CD8-positive, alpha-beta memory T cell (primary cell): ENCODE measurements around the gene TTC8. TPM values are rescaled to one million over a fixed set of nuclear protein-coding genes. Genes with fewer than 3 reads are reported as not detected.
A peak's percentile ranks its signal among the peaks of the same experiment; 100 is the strongest.

Experiments
- CTCF ChIA-PET: fragments of 350-600 bp; sonication (Branson Sonifier 250); formaldehyde crosslinking; loops from one replicate; lab custom pipeline; 2021; ENCODE audit warnings: antibody characterized with exemption; lab: Charles Lee
- POLR2A ChIA-PET: fragments of 350-600 bp; sonication (Branson Sonifier 250); formaldehyde crosslinking; loops from one replicate; lab custom pipeline; 2021; ENCODE audit warnings: antibody characterized with exemption; lab: Charles Lee
- DNase-seq, 5 donors: peaks; one replicate each; pipeline versions ENCODE4 v3.0.0 to v3.0.0-alpha.2; 2020 to 2022; ENCODE audit warnings: mixed read lengths in 1 of 5
- H3K27ac ChIP-seq: one replicate; pipeline ENCODE4 v1.7.0; 2013; ENCODE audit warnings: low read depth, mild to moderate bottlenecking, low read length, moderate library complexity
- H3K27me3 ChIP-seq: 2 replicates; pipeline ENCODE4 v1.7.0; 2013; ENCODE audit warnings: low read length, mild to moderate bottlenecking; ENCODE audit not compliant: insufficient read depth, poor library complexity, severe bottlenecking
- H3K36me3 ChIP-seq: 2 replicates; pipeline ENCODE4 v1.7.0; 2013; ENCODE audit warnings: mild to moderate bottlenecking, low read length, moderate library complexity; ENCODE audit not compliant: insufficient read depth
- H3K4me1 ChIP-seq: 2 replicates; pipeline ENCODE4 v1.7.0; 2013; ENCODE audit warnings: mild to moderate bottlenecking, low read length, moderate library complexity; ENCODE audit not compliant: insufficient read depth
- H3K4me3 ChIP-seq: 2 replicates; pipeline ENCODE4 v1.7.0; 2013; ENCODE audit warnings: mild to moderate bottlenecking, low read length
- H3K9me3 ChIP-seq: 2 replicates; pipeline ENCODE4 v1.7.0; 2013; ENCODE audit warnings: mild to moderate bottlenecking, low read length
- H3K27ac Mint-ChIP-seq, 8 donors: one replicate each; pipeline ENCODE4 v1.8.0; 2020 to 2021; ENCODE audit warnings: mixed read lengths in 8 of 8, mild to moderate bottlenecking in 6 of 8, inconsistent platforms in 3 of 8, moderate library complexity in 3 of 8
- H3K27me3 Mint-ChIP-seq, 2 donors: one replicate each; pipeline ENCODE4 v1.8.0; 2020 to 2021; ENCODE audit warnings: mixed read lengths in 2 of 2, mild to moderate bottlenecking in 1 of 2, moderate library complexity in 1 of 2
- H3K36me3 Mint-ChIP-seq, 3 donors: one replicate each; pipeline ENCODE4 v1.8.0; 2020 to 2021; ENCODE audit warnings: mixed read lengths in 3 of 3, inconsistent platforms in 1 of 3, mild to moderate bottlenecking in 1 of 3
- H3K4me1 Mint-ChIP-seq, 3 donors: one replicate each; pipeline ENCODE4 v1.8.0; 2020 to 2021; ENCODE audit warnings: mixed read lengths in 3 of 3, inconsistent platforms in 1 of 3, mild to moderate bottlenecking in 1 of 3
- H3K4me3 Mint-ChIP-seq, 7 donors: one replicate each; pipeline ENCODE4 v1.8.0; 2020 to 2021; ENCODE audit warnings: mixed read lengths in 7 of 7, mild to moderate bottlenecking in 6 of 7, moderate library complexity in 4 of 7, inconsistent platforms in 2 of 7
- H3K9me3 Mint-ChIP-seq, 5 donors: one replicate each; pipeline ENCODE4 v1.8.0; 2020 to 2022; ENCODE audit warnings: mixed read lengths in 5 of 5, mild to moderate bottlenecking in 3 of 5, moderate library complexity in 2 of 5, inconsistent platforms in 1 of 5
- polyA plus RNA-seq: library from polyadenylated mRNA; unstranded; fragments of 300-500 nt; fragmentation: Illumina TruSeq; gene quantifications from one replicate; pipeline ENCODE4 v1.2.3, GENCODE V29; 2021
- total RNA-seq, 2 experiments: library from RNA; stranded (reverse); gene quantifications; one replicate each; pipeline ENCODE4 v1.2.3, GENCODE V29; 2021

Gene TTC8
- total and polyA plus RNA-seq, 3 experiments from 2014 or later = 1.4 to 5.9 (median 5.9) TPM

- H3K4me3 Mint-ChIP-seq = no peak overlapping the region
- H3K27ac Mint-ChIP-seq = no peak overlapping the region
- DNase-seq = no peak
- Histone ChIP-seq H3K27ac (no peak overlapping the region), H3K27me3 (no peaks in the 10 kb centered on the region), H3K36me3 (no peaks in the 10 kb centered on the region), H3K4me3 (no peak overlapping the region), H3K9me3 (no peaks in the 10 kb centered on the region), H3K4me1 (no peaks in the 10 kb centered on the region)
- ChIA-PET CTCF (no interaction called here), POLR2A (no interaction called here)
- peaks cover 2 to 4% (median 4%) of the 10 kb centered on the region in 3 donors for H3K36me3 Mint-ChIP-seq
- no peaks in the 10 kb centered on the region for H3K4me1 Mint-ChIP-seq
- no peaks in the 10 kb centered on the region for H3K9me3 Mint-ChIP-seq
- H3K27me3 Mint-ChIP-seq = peaks cover 5 to 17% of the 10 kb centered on the region in 2 donors
These were observed 13.6 kb downstream of the TTC8 start for GRCh38 chr14:88838015-88838414.

- CTCF ChIA-PET = no interaction called here
- H3K36me3 Mint-ChIP-seq = peaks cover 2 to 4% (median 4%) of the 10 kb centered on the region in 3 donors
These were observed 16.5 kb downstream of the TTC8 start for GRCh38 chr14:88840926-88841325.

GRCh38 chr14:88841741-88842140 lies 17.3 kb downstream of the TTC8 start:
- CTCF ChIA-PET = no interaction called here

More at GRCh38 chr14:88840926-88841325, 16.5 kb downstream of the TTC8 start:
- no peak for DNase-seq
- no peak overlapping the region for H3K4me3 Mint-ChIP-seq
- Histone ChIP-seq H3K36me3 (no peaks in the 10 kb centered on the region), H3K27me3 (no peaks in the 10 kb centered on the region), H3K27ac (no peak overlapping the region), H3K4me3 (no peak overlapping the region), H3K9me3 (no peaks in the 10 kb centered on the region), H3K4me1 (no peaks in the 10 kb centered on the region)
- POLR2A ChIA-PET = no interaction called here
- H3K27ac Mint-ChIP-seq = no peak overlapping the region
- H3K4me1 Mint-ChIP-seq = no peaks in the 10 kb centered on the region
- peaks cover 3 to 9% of the 10 kb centered on the region in 2 donors for H3K27me3 Mint-ChIP-seq
- no peaks in the 10 kb centered on the region for H3K9me3 Mint-ChIP-seq

DNA sequence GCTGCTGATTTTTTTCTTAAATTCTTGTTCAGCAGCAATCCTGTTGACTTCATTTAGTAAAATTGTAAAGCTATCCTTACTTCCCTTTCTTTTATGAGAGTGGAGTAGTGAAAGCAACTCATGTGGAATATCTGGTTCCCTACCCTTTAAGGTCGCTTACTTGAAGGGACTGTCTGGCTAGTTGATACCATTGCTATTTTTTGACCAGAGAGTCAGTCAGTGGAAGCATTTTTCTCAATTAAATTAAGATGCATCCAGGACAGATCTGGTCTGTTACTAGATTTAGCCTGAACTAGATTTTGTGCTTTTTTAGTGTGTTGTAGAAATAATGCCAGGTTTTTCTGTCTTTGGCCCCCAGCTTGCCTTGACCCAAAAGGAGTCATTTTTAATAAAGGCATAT lies 18.0 kb downstream of the TTC8 start:
- no peak overlapping the region for H3K27ac ChIP-seq
- Mint-ChIP-seq H3K4me3 (no peak overlapping the region), H3K9me3 (peaks cover 0 to 2% (median 0%) of the 10 kb centered on the region in 5 donors), H3K27me3 (peaks cover 1 to 5% of the 10 kb centered on the region in 2 donors), H3K4me1 (no peaks in the 10 kb centered on the region), H3K36me3 (peaks cover under 1 to 2% (median 2%) of the 10 kb centered on the region in 3 donors), H3K27ac (no peak overlapping the region)
- H3K9me3 ChIP-seq = no peaks in the 10 kb centered on the region
- no peak overlapping the region for H3K4me3 ChIP-seq
- H3K36me3 ChIP-seq = no peaks in the 10 kb centered on the region
- H3K4me1 ChIP-seq = no peaks in the 10 kb centered on the region
- ChIA-PET CTCF (no interaction called here), POLR2A (no interaction called here)
- DNase-seq = no peak
- no peaks in the 10 kb centered on the region for H3K27me3 ChIP-seq

More at GRCh38 chr14:88841741-88842140, 17.3 kb downstream of the TTC8 start:
- Histone ChIP-seq H3K9me3 (no peaks in the 10 kb centered on the region), H3K27me3 (no peaks in the 10 kb centered on the region), H3K4me3 (no peak overlapping the region), H3K4me1 (no peaks in the 10 kb centered on the region), H3K36me3 (no peaks in the 10 kb centered on the region), H3K27ac (no peak overlapping the region)
- Mint-ChIP-seq H3K4me3 (no peak overlapping the region), H3K27me3 (peaks cover 3 to 9% of the 10 kb centered on the region in 2 donors), H3K36me3 (peaks cover 2 to 4% (median 4%) of the 10 kb centered on the region in 3 donors), H3K9me3 (peaks cover 0 to 2% (median 0%) of the 10 kb centered on the region in 5 donors), H3K27ac (no peak overlapping the region), H3K4me1 (no peaks in the 10 kb centered on the region)
- DNase-seq = no peak
- POLR2A ChIA-PET = no interaction called here

DNA sequence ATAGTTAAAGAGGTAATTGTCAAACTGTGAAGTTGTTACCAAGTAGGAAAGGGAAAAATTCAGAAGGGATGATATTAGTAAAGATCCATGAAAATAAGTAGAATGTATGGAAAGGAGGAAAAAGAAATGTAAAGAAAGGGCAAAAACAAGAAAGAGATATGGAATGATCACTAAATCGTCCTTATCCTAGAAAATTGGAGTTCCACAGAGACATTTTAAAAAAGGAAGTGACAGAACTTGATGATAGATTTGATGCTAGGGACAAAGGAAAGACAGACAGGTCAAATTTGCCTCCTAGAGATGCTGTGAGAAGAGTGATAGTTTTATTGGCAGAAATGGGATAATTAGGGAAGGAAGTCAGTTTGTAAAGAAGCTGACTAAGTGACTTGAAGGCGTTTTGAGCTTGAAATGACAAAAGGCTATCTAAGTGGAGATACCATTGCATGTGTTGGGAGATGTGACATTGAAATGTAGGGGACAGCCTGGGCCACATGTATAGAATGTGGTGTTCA lies 20.6 kb downstream of the TTC8 start:
- ChIA-PET POLR2A (no interaction called here), CTCF (no interaction called here)
- H3K27me3 ChIP-seq = no peaks in the 10 kb centered on the region
- no peaks in the 10 kb centered on the region for H3K9me3 ChIP-seq
- H3K4me3 Mint-ChIP-seq = no peak overlapping the region
- peaks cover 0 to 2% (median 0%) of the 10 kb centered on the region in 5 donors for H3K9me3 Mint-ChIP-seq
- H3K4me1 Mint-ChIP-seq = no peaks in the 10 kb centered on the region
- H3K27ac ChIP-seq = no peak overlapping the region
- peaks cover 0 to 3% (median 2%) of the 10 kb centered on the region in 3 donors for H3K36me3 Mint-ChIP-seq
- no peaks in the 10 kb centered on the region for H3K36me3 ChIP-seq
- no peaks in the 10 kb centered on the region for H3K4me1 ChIP-seq
- no peak overlapping the region for H3K4me3 ChIP-seq
- peaks cover 0 to 1% of the 10 kb centered on the region in 2 donors for H3K27me3 Mint-ChIP-seq
- no peak for DNase-seq
- H3K27ac Mint-ChIP-seq = no peak overlapping the region

DNA sequence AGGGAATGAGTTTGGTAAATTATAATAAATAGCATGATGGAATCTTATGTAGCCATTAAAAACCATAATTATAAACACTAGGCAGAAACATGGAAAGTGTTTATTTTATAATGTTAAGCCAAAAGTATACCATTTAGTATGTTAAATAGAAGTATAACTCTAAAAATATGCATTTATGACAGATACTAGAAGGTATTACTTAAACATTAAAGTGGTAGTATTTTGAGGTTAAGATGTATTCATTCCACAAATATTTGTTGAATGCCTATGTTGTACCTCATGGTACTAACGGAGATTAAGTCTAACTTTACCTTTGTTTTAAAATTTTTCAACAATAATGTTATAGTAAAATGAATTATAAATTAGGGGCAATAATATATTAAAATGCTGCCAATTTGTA lies 24.1 kb downstream of the TTC8 start:
- no peak for DNase-seq
- H3K4me1 Mint-ChIP-seq = no peaks in the 10 kb centered on the region
- H3K9me3 Mint-ChIP-seq = peaks cover 0 to 2% (median 0%) of the 10 kb centered on the region in 5 donors
- H3K27me3 ChIP-seq = no peaks in the 10 kb centered on the region
- POLR2A ChIA-PET = no interaction called here
- no peak overlapping the region for H3K27ac Mint-ChIP-seq
- H3K36me3 ChIP-seq = no peaks in the 10 kb centered on the region
- no peak overlapping the region for H3K4me3 Mint-ChIP-seq
- peaks cover 0 to 1% (median 0%) of the 10 kb centered on the region in 3 donors for H3K36me3 Mint-ChIP-seq
- H3K9me3 ChIP-seq = no peaks in the 10 kb centered on the region
- CTCF ChIA-PET = no interaction called here
- H3K27me3 Mint-ChIP-seq = no peaks in the 10 kb centered on the region
- H3K27ac ChIP-seq = no peak overlapping the region
- no peaks in the 10 kb centered on the region for H3K4me1 ChIP-seq
- H3K4me3 ChIP-seq = no peak overlapping the region

DNA sequence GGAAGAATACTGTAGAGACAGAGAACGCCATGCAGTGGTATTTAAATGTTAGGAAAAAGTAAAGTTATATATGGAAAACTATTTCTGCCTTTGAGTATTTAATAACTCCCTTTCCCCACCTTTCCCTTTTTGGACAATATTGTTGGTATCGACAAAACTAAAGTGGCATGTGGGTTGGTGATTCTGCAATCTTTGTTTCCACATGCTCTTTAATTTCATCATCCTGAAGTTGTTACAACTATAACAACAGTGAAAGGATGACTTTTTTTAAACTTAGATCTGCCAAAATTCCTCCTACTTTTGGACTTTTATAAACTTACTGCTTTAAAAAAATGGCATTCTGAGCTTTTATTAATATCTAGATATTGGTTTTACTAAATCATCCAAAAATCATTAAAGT lies 25.3 kb downstream of the TTC8 start:
- no peaks in the 10 kb centered on the region for H3K4me1 ChIP-seq
- no peak for DNase-seq
- H3K9me3 Mint-ChIP-seq = peaks cover 0 to 2% (median 0%) of the 10 kb centered on the region in 5 donors
- H3K4me3 Mint-ChIP-seq = no peak overlapping the region
- H3K36me3 ChIP-seq = no peaks in the 10 kb centered on the region
- H3K27me3 Mint-ChIP-seq = no peaks in the 10 kb centered on the region
- H3K27ac Mint-ChIP-seq = peak overlapping the region in 1 of 8 donors; percentile 5
- H3K4me1 Mint-ChIP-seq = no peaks in the 10 kb centered on the region
- H3K27me3 ChIP-seq = no peaks in the 10 kb centered on the region
- CTCF ChIA-PET = no interaction called here
- POLR2A ChIA-PET = no interaction called here
- peaks cover 0 to 1% (median 0%) of the 10 kb centered on the region in 3 donors for H3K36me3 Mint-ChIP-seq
- H3K4me3 ChIP-seq = no peak overlapping the region
- no peaks in the 10 kb centered on the region for H3K9me3 ChIP-seq
- no peak overlapping the region for H3K27ac ChIP-seq

DNA sequence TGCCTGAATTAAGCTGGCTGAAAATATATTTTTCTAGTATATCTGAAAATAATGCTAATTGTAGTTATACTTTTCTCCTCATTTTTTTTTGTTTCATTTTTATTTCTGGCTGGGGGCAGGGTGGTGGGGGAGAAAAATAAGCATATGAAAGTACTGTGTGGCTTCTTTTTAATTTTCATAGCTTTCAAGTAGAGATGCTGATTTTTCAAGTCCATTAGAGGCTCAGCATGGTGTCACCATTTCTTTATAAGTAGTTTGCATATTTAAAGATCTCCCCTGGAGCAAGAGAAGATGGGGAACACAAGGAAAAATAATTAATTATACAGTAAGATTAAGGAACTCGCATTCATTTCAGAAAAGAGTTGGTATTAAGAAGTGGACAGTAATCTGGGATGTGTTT lies 27.1 kb downstream of the TTC8 start:
- H3K4me3 Mint-ChIP-seq = no peak overlapping the region
- no peaks in the 10 kb centered on the region for H3K9me3 ChIP-seq
- H3K4me3 ChIP-seq = no peak overlapping the region
- H3K4me1 Mint-ChIP-seq = no peaks in the 10 kb centered on the region
- no peak for DNase-seq
- H3K9me3 Mint-ChIP-seq = peaks cover 0 to 2% (median 0%) of the 10 kb centered on the region in 5 donors
- peaks cover 0 to 5% (median 0%) of the 10 kb centered on the region in 3 donors for H3K36me3 Mint-ChIP-seq
- no peak overlapping the region for H3K27ac Mint-ChIP-seq
- no peak overlapping the region for H3K27ac ChIP-seq
- H3K27me3 ChIP-seq = no peaks in the 10 kb centered on the region
- no peaks in the 10 kb centered on the region for H3K36me3 ChIP-seq
- no peaks in the 10 kb centered on the region for H3K27me3 Mint-ChIP-seq
- POLR2A ChIA-PET = interaction anchor here (0.6 kb wide), 1 partner anchor 1029 kb away, joined by 3 read pairs; no protein-coding TSS in a partner anchor
- no peaks in the 10 kb centered on the region for H3K4me1 ChIP-seq
- CTCF ChIA-PET = no interaction called here
